Kidney (tissue), 14 donors: ENCODE results near the gene LRRC2. TPM values are rescaled to one million over a fixed set of nuclear protein-coding genes. Genes with fewer than 3 reads are reported as not detected.

Source experiments
- DNase-seq, 5 donors: peaks; one replicate each; pipeline ENCODE4 v3.0.0-alpha.2; 2013 to 2020
- FAIRE-seq: peaks from 2 replicates; lab custom pipeline; 2012; peaks lifted over from hg19 to GRCh38; lab: Jason Lieb, UNC
- H3K27ac ChIP-seq, 2 donors: one replicate each; pipeline ENCODE4 v1.7.0; 2013; ENCODE audit warnings: low read depth in 2 of 2, low read length in 2 of 2, inconsistent platforms in 1 of 2
- H3K27me3 ChIP-seq: one replicate; pipeline ENCODE4 v1.7.1; 2013; ENCODE audit warnings: low read length, inconsistent platforms; ENCODE audit not compliant: control insufficient read depth, insufficient read depth
- H3K36me3 ChIP-seq, 3 donors: one replicate each; pipeline versions ENCODE4 v1.7.0 to v1.7.1; 2013; ENCODE audit warnings: low read length in 3 of 3, control low read depth in 1 of 3, inconsistent platforms in 1 of 3; ENCODE audit not compliant: insufficient read depth in 3 of 3, control insufficient read depth in 2 of 3
- H3K4me1 ChIP-seq, 3 donors: one replicate each; pipeline versions ENCODE4 v1.7.0 to v1.7.1; 2013; ENCODE audit warnings: low read length in 3 of 3, inconsistent platforms in 1 of 3, low read depth in 1 of 3; ENCODE audit not compliant: control insufficient read depth in 2 of 3, insufficient read depth in 2 of 3
- H3K4me3 ChIP-seq, 3 donors: one replicate each; pipeline versions ENCODE4 v1.7.0 to v1.8.1; 2013; ENCODE audit warnings: low read length in 3 of 3, control low read depth in 1 of 3, inconsistent platforms in 1 of 3
- H3K9ac ChIP-seq, 3 donors: one replicate each; pipeline versions ENCODE4 v1.7.0 to v1.7.1; 2013; ENCODE audit warnings: low read length in 3 of 3, control low read depth in 1 of 3, inconsistent platforms in 1 of 3
- H3K9me3 ChIP-seq, 3 donors: one replicate each; pipeline versions ENCODE4 v1.7.0 to v1.7.1; 2013; ENCODE audit warnings: low read length in 3 of 3, control low read depth in 1 of 3, inconsistent platforms in 1 of 3; ENCODE audit not compliant: control insufficient read depth in 2 of 3, insufficient read depth in 1 of 3
- intact Hi-C: fragments of 100-400 bp; cut with DNase I; formaldehyde crosslinking; loops from one replicate; pipeline ENCODE4 v1.11.1; 2022
- polyA plus RNA-seq: library from polyadenylated mRNA; stranded (reverse); fragments of 350-450 nt; fragmentation: Illumina TruSeq; extraction: RNeasy Lipid Tissue Mini Kit (QIAGEN cat#74804); gene quantifications from one replicate; pipeline ENCODE4 v1.2.3, GENCODE V29; 2014; ENCODE audit warnings: low read depth, low replicate concordance; ENCODE audit not compliant: insufficient read depth
- total RNA-seq: library from RNA; stranded (reverse); fragmentation: NEBNext Ultra II Directional; extraction: Animal tissue kit (Norgen Biotek cat#: 25700); gene quantifications from one replicate; pipeline ENCODE4 v1.2.1, GENCODE V29; 2021
- TF ChIP-seq, protein P1 (sequence below): IDR thresholded peaks from 3 replicates; pipeline ENCODE4 v1.5.1; 2012; ENCODE audit warnings: mild to moderate bottlenecking, moderate library complexity, borderline replicate concordance; ENCODE audit not compliant: insufficient read depth; ENCODE audit errors: extremely low read depth
- donor health status: control.
- donor health status: control.
- donor health status: control.
- donor health status: control.
- donor health status: control.
- donor health status: DM: yes; HTN: yes; CAD: no.
- donor health status: Normal renal cell carcinoma (clear cell type).

LRRC2 gene
- total and polyA plus RNA-seq, 2 donors from 2014 or later: 3.4 to 7.5 TPM

- TF ChIP-seq, protein P1, sequence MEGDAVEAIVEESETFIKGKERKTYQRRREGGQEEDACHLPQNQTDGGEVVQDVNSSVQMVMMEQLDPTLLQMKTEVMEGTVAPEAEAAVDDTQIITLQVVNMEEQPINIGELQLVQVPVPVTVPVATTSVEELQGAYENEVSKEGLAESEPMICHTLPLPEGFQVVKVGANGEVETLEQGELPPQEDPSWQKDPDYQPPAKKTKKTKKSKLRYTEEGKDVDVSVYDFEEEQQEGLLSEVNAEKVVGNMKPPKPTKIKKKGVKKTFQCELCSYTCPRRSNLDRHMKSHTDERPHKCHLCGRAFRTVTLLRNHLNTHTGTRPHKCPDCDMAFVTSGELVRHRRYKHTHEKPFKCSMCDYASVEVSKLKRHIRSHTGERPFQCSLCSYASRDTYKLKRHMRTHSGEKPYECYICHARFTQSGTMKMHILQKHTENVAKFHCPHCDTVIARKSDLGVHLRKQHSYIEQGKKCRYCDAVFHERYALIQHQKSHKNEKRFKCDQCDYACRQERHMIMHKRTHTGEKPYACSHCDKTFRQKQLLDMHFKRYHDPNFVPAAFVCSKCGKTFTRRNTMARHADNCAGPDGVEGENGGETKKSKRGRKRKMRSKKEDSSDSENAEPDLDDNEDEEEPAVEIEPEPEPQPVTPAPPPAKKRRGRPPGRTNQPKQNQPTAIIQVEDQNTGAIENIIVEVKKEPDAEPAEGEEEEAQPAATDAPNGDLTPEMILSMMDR: no peak
- H3K9me3 ChIP-seq: no peaks in the 10 kb centered on the region
- FAIRE-seq (no peak), DNase-seq (no peak)
- no peak overlapping the region for H3K9ac ChIP-seq
- no peaks in the 10 kb centered on the region for H3K36me3 ChIP-seq
- H3K4me3 ChIP-seq: peak overlapping the region in 2 of 3 donors; percentile 55 to 69
- H3K27me3 ChIP-seq: no peaks in the 10 kb centered on the region
- H3K4me1 ChIP-seq: peaks cover 0 to 6% (median 0%) of the 10 kb centered on the region in 3 donors
- intact Hi-C loops: no loop called here
- H3K27ac ChIP-seq: peak overlapping the region in 1 of 2 donors; percentile 65
Observed at GRCh38 chr3:46559091-46559704, 6.9 kb downstream of the LRRC2 start.

GRCh38 chr3:46558184-46559043 lies 7.7 kb downstream of the LRRC2 start:
- Histone ChIP-seq H3K9me3 (no peaks in the 10 kb centered on the region), H3K36me3 (no peaks in the 10 kb centered on the region), H3K27ac (peak overlapping the region; percentile 36 to 65), H3K4me1 (peaks cover 0 to 6% (median 0%) of the 10 kb centered on the region in 3 donors), H3K27me3 (no peaks in the 10 kb centered on the region), H3K9ac (peak overlapping the region in 2 of 3 donors; percentile 4 to 43), H3K4me3 (peak overlapping the region; percentile 55 to 69 (median 58))
- DNase-seq: peak; percentile 76 to 95 (median 93)
- no peak for FAIRE-seq
- TF ChIP-seq, protein P1: peak; percentile 79
- intact Hi-C loops: no loop called here

DNA sequence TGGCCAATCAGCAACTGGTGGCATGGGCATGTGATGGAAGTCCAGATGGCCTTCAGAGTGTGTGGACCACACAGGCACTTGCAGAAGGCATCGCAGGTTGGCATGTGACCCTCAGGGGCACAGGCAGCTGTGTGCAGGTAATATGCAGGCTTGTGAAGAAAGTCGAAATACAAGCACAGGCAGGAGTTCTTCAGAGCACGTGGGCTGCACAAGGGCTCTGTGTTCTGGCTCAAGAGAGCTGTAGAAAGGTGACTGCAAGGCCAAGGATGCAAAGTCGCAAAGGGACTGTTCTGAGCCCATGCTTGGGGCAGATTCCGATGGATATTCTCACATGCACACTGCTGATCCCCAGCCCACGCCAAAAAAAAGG lies 8.3 kb downstream of the LRRC2 start:
- FAIRE-seq: no peak
- Histone ChIP-seq H3K27me3 (no peaks in the 10 kb centered on the region), H3K27ac (no peak overlapping the region), H3K36me3 (no peaks in the 10 kb centered on the region), H3K4me3 (no peak overlapping the region), H3K4me1 (peaks cover 0 to 6% (median 0%) of the 10 kb centered on the region in 3 donors), H3K9ac (no peak overlapping the region), H3K9me3 (no peaks in the 10 kb centered on the region)
- DNase-seq: no peak
- TF ChIP-seq, protein P1: no peak
- intact Hi-C loops: no loop called here
